DOHH2 (cell line): ENCODE measurements around the gene CACHD1.

Experiments
- H3F3A ChIP-seq: fragments of 200-600 bp; sonication (generic), shearing (Covaris generic); 2 replicates; pipeline ENCODE4 v1.6.0; 2016; ENCODE audit warnings: antibody characterized with exemption, mild to moderate bottlenecking; ENCODE audit not compliant: control insufficient read depth, insufficient read depth
- H3K27ac ChIP-seq: fragments of 200-600 bp; sonication (generic); 2 replicates; pipeline ENCODE4 v1.5.1; 2014; ENCODE audit warnings: low read depth, mild to moderate bottlenecking, low read length, moderate library complexity
- H3K27me3 ChIP-seq: fragments of 200-600 bp; sonication (generic); 2 replicates; pipeline ENCODE4 v1.6.1; 2014; ENCODE audit warnings: mild to moderate bottlenecking, low read length, mixed read lengths; ENCODE audit not compliant: control insufficient read depth
- H3K36me3 ChIP-seq: fragments of 200-600 bp; sonication (generic); 2 replicates; pipeline ENCODE4 v1.6.1; 2014; ENCODE audit warnings: mild to moderate bottlenecking, low read length, moderate library complexity, mixed read lengths; ENCODE audit not compliant: control insufficient read depth
- H3K4me1 ChIP-seq: fragments of 200-600 bp; sonication (generic); 2 replicates; pipeline ENCODE4 v1.6.1; 2014; ENCODE audit warnings: mild to moderate bottlenecking, low read length, mixed read lengths; ENCODE audit not compliant: control insufficient read depth
- H3K4me2 ChIP-seq: fragments of 200-600 bp; sonication (generic); 2 replicates; pipeline ENCODE4 v1.6.0; 2014; ENCODE audit warnings: mild to moderate bottlenecking, low read length, moderate library complexity
- H3K4me3 ChIP-seq: fragments of 200-600 bp; sonication (generic); 2 replicates; pipeline ENCODE4 v1.5.1; 2014; ENCODE audit warnings: mild to moderate bottlenecking, low read length, mixed read lengths
- H3K79me2 ChIP-seq: fragments of 200-600 bp; sonication (generic); 2 replicates; pipeline ENCODE4 v1.6.1; 2014; ENCODE audit warnings: mild to moderate bottlenecking, low read length, mixed read lengths; ENCODE audit not compliant: control insufficient read depth
- H3K9me2 ChIP-seq: fragments of 200-600 bp; sonication (generic); replicated peaks from 2 replicates; pipeline ENCODE4 v1.6.1; 2014; ENCODE audit warnings: mild to moderate bottlenecking, low read length, mixed read lengths; ENCODE audit not compliant: control insufficient read depth
- H3K9me3 ChIP-seq: fragments of 200-600 bp; sonication (generic); 2 replicates; pipeline ENCODE4 v1.6.1; 2014; ENCODE audit warnings: antibody characterized with exemption, low read length, mixed read lengths; ENCODE audit not compliant: control insufficient read depth, insufficient read depth
- H4K20me1 ChIP-seq: fragments of 200-600 bp; sonication (generic); 2 replicates; pipeline ENCODE4 v1.6.0; 2014; ENCODE audit warnings: low read depth, mild to moderate bottlenecking, antibody characterized with exemption, low read length, moderate library complexity; ENCODE audit not compliant: control insufficient read depth, insufficient read depth
- EZH2phosphoT487 ChIP-seq: fragments of 200-600 bp; sonication (generic); IDR thresholded peaks from 2 replicates; pipeline ENCODE4 v1.6.1; 2017; ENCODE audit warnings: borderline replicate concordance, mild to moderate bottlenecking, antibody characterized with exemption, low read length, moderate library complexity, mixed read lengths
- TF ChIP-seq, protein P1 (sequence below): fragments of 200-600 bp; sonication (generic); IDR thresholded peaks from one replicate; pipeline ENCODE4 v1.5.1; 2014; ENCODE audit warnings: antibody characterized with exemption, mild to moderate bottlenecking, low read depth, low read length; ENCODE audit not compliant: poor library complexity, severe bottlenecking

CACHD1 gene

DNA sequence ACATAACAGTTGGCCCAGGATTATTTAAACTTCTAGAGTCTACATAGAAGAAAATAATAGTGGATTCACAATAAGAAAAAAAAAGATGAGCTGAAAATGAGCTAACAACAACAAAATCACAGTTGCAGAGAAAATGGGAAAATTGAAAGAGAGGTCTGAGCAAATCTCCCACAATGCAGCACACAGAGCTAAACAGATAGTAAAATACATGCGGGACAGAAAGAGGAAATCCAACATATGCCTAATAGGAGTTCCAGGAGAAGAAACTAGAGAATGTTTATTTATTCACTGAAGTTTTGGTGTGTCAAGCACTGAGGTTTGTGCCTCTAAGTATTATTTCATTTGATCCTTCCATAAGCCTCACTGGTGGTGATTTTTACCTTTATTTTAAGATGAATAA, 45.5 kb upstream of the CACHD1 start:
- no peak overlapping the region for H3K4me3 ChIP-seq
- no peak overlapping the region for H3K4me2 ChIP-seq
- H3F3A ChIP-seq: no peaks in the 10 kb centered on the region
- no peaks in the 10 kb centered on the region for H3K36me3 ChIP-seq
- H3K9me3 ChIP-seq: no peaks in the 10 kb centered on the region
- no peaks in the 10 kb centered on the region for H3K27me3 ChIP-seq
- H3K27ac ChIP-seq: no peak overlapping the region
- H4K20me1 ChIP-seq: no peaks in the 10 kb centered on the region
- TF ChIP-seq, protein P1, sequence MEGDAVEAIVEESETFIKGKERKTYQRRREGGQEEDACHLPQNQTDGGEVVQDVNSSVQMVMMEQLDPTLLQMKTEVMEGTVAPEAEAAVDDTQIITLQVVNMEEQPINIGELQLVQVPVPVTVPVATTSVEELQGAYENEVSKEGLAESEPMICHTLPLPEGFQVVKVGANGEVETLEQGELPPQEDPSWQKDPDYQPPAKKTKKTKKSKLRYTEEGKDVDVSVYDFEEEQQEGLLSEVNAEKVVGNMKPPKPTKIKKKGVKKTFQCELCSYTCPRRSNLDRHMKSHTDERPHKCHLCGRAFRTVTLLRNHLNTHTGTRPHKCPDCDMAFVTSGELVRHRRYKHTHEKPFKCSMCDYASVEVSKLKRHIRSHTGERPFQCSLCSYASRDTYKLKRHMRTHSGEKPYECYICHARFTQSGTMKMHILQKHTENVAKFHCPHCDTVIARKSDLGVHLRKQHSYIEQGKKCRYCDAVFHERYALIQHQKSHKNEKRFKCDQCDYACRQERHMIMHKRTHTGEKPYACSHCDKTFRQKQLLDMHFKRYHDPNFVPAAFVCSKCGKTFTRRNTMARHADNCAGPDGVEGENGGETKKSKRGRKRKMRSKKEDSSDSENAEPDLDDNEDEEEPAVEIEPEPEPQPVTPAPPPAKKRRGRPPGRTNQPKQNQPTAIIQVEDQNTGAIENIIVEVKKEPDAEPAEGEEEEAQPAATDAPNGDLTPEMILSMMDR: no peak
- TF ChIP-seq EZH2phosphoT487: no peak
- H3K9me2 ChIP-seq: no peaks in the 10 kb centered on the region
- H3K79me2 ChIP-seq: no peaks in the 10 kb centered on the region
- no peaks in the 10 kb centered on the region for H3K4me1 ChIP-seq

DNA sequence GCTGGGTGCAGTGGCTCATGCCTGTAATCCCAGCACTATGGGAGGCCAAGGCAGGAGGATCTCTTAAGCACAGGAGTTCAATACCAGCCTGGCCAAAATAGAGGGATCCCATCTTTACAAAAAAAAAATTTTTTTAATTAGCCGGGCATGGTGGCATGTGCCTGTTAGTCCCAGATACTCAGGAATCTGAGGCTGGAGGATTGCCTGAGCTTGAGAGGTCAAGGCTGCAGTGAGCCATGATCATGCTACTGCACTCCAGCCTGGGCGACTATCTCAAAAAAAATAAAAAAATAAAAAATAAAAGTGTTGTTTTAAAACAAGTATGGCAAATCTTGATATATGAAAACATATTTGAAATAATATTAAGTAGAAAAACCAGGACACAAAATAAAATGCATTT, 44.4 kb upstream of the CACHD1 start:
- Histone ChIP-seq H3K4me2 (no peak overlapping the region), H3K4me3 (no peak overlapping the region), H3K79me2 (no peaks in the 10 kb centered on the region), H3K9me3 (no peaks in the 10 kb centered on the region), H3K27ac (no peak overlapping the region), H3K9me2 (no peaks in the 10 kb centered on the region), H3K4me1 (no peaks in the 10 kb centered on the region), H3F3A (no peaks in the 10 kb centered on the region), H3K36me3 (no peaks in the 10 kb centered on the region), H3K27me3 (no peaks in the 10 kb centered on the region), H4K20me1 (no peaks in the 10 kb centered on the region)
- TF ChIP-seq, protein P1: no peak
- no peak for TF ChIP-seq EZH2phosphoT487

DNA sequence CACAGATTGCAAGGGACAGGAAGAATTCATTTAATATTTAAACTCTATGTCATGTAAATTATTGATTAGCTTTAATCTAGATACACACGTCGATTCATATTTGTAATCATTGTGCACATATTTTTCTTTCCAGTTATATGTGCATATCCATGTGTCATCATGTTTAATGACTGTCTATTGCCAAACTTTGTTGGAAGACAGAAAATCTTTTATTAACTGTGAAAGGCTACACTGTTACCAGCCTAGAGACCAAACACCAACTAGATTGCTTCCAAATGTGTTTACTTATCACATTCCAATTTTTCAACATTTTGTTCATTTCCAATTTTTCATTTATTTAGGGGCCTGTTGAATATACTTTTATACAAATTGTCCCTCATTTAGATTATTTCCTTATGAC, 43.2 kb upstream of the CACHD1 start:
- Histone ChIP-seq H3K9me2 (no peaks in the 10 kb centered on the region), H3K4me2 (no peak overlapping the region), H3K36me3 (no peaks in the 10 kb centered on the region), H3K4me1 (no peaks in the 10 kb centered on the region), H3K4me3 (no peak overlapping the region), H3K27ac (no peak overlapping the region), H4K20me1 (no peaks in the 10 kb centered on the region), H3K9me3 (no peaks in the 10 kb centered on the region), H3K27me3 (no peaks in the 10 kb centered on the region), H3K79me2 (no peaks in the 10 kb centered on the region), H3F3A (no peaks in the 10 kb centered on the region)
- TF ChIP-seq EZH2phosphoT487: no peak
- TF ChIP-seq, protein P1: no peak

DNA sequence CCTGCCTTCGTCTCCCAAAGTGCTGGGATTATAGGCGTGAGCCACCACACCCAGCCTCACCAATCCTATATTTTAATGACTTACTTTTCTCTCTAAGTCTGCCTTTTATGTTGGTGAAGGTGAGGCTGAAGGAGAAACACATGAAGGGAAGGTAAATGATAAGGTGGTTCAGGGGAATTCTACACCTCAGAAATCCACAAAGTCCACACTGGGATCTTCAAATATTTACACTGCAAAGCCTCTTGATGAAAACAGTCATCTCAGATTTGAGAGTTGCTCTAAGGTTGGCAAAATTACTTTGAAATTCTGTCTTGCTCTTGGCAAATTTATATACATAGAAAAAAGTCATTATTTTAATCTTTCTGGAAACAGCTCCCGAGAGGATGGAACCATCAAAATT, 42.0 kb upstream of the CACHD1 start:
- Histone ChIP-seq H3K9me2 (no peaks in the 10 kb centered on the region), H3K4me2 (no peak overlapping the region)
- TF ChIP-seq EZH2phosphoT487: no peak
- TF ChIP-seq, protein P1: no peak

More for the DNA sequence above, 42.0 kb upstream of the CACHD1 start:
- H4K20me1 ChIP-seq: no peaks in the 10 kb centered on the region
- H3K4me3 ChIP-seq: no peak overlapping the region
- H3K27ac ChIP-seq: no peak overlapping the region
- H3K79me2 ChIP-seq: no peaks in the 10 kb centered on the region
- no peaks in the 10 kb centered on the region for H3K36me3 ChIP-seq
- H3K27me3 ChIP-seq: no peaks in the 10 kb centered on the region
- H3K4me1 ChIP-seq: no peaks in the 10 kb centered on the region
- H3K9me3 ChIP-seq: no peaks in the 10 kb centered on the region
- no peaks in the 10 kb centered on the region for H3F3A ChIP-seq
